DOHH2 (cell line): ENCODE results near the gene HDGFL1.

ENCODE experiments used
- H3F3A ChIP-seq: fragments of 200-600 bp; sonication (generic), shearing (Covaris generic); 2 replicates; pipeline ENCODE4 v1.6.0; 2016; ENCODE audit warnings: antibody characterized with exemption, mild to moderate bottlenecking; ENCODE audit not compliant: control insufficient read depth, insufficient read depth
- H3K27ac ChIP-seq: fragments of 200-600 bp; sonication (generic); 2 replicates; pipeline ENCODE4 v1.5.1; 2014; ENCODE audit warnings: low read depth, mild to moderate bottlenecking, low read length, moderate library complexity
- H3K27me3 ChIP-seq: fragments of 200-600 bp; sonication (generic); 2 replicates; pipeline ENCODE4 v1.6.1; 2014; ENCODE audit warnings: mild to moderate bottlenecking, low read length, mixed read lengths; ENCODE audit not compliant: control insufficient read depth
- H3K36me3 ChIP-seq: fragments of 200-600 bp; sonication (generic); 2 replicates; pipeline ENCODE4 v1.6.1; 2014; ENCODE audit warnings: mild to moderate bottlenecking, low read length, moderate library complexity, mixed read lengths; ENCODE audit not compliant: control insufficient read depth
- H3K4me1 ChIP-seq: fragments of 200-600 bp; sonication (generic); 2 replicates; pipeline ENCODE4 v1.6.1; 2014; ENCODE audit warnings: mild to moderate bottlenecking, low read length, mixed read lengths; ENCODE audit not compliant: control insufficient read depth
- H3K4me2 ChIP-seq: fragments of 200-600 bp; sonication (generic); 2 replicates; pipeline ENCODE4 v1.6.0; 2014; ENCODE audit warnings: mild to moderate bottlenecking, low read length, moderate library complexity
- H3K4me3 ChIP-seq: fragments of 200-600 bp; sonication (generic); 2 replicates; pipeline ENCODE4 v1.5.1; 2014; ENCODE audit warnings: mild to moderate bottlenecking, low read length, mixed read lengths
- H3K79me2 ChIP-seq: fragments of 200-600 bp; sonication (generic); 2 replicates; pipeline ENCODE4 v1.6.1; 2014; ENCODE audit warnings: mild to moderate bottlenecking, low read length, mixed read lengths; ENCODE audit not compliant: control insufficient read depth
- H3K9me2 ChIP-seq: fragments of 200-600 bp; sonication (generic); replicated peaks from 2 replicates; pipeline ENCODE4 v1.6.1; 2014; ENCODE audit warnings: mild to moderate bottlenecking, low read length, mixed read lengths; ENCODE audit not compliant: control insufficient read depth
- H3K9me3 ChIP-seq: fragments of 200-600 bp; sonication (generic); 2 replicates; pipeline ENCODE4 v1.6.1; 2014; ENCODE audit warnings: antibody characterized with exemption, low read length, mixed read lengths; ENCODE audit not compliant: control insufficient read depth, insufficient read depth
- H4K20me1 ChIP-seq: fragments of 200-600 bp; sonication (generic); 2 replicates; pipeline ENCODE4 v1.6.0; 2014; ENCODE audit warnings: low read depth, mild to moderate bottlenecking, antibody characterized with exemption, low read length, moderate library complexity; ENCODE audit not compliant: control insufficient read depth, insufficient read depth
- CTCF ChIP-seq: fragments of 200-600 bp; sonication (generic); IDR thresholded peaks from one replicate; pipeline ENCODE4 v1.5.1; 2014; ENCODE audit warnings: antibody characterized with exemption, mild to moderate bottlenecking, low read depth, low read length; ENCODE audit not compliant: poor library complexity, severe bottlenecking
- EZH2phosphoT487 ChIP-seq: fragments of 200-600 bp; sonication (generic); IDR thresholded peaks from 2 replicates; pipeline ENCODE4 v1.6.1; 2017; ENCODE audit warnings: borderline replicate concordance, mild to moderate bottlenecking, antibody characterized with exemption, low read length, moderate library complexity, mixed read lengths

The HDGFL1 gene

DNA sequence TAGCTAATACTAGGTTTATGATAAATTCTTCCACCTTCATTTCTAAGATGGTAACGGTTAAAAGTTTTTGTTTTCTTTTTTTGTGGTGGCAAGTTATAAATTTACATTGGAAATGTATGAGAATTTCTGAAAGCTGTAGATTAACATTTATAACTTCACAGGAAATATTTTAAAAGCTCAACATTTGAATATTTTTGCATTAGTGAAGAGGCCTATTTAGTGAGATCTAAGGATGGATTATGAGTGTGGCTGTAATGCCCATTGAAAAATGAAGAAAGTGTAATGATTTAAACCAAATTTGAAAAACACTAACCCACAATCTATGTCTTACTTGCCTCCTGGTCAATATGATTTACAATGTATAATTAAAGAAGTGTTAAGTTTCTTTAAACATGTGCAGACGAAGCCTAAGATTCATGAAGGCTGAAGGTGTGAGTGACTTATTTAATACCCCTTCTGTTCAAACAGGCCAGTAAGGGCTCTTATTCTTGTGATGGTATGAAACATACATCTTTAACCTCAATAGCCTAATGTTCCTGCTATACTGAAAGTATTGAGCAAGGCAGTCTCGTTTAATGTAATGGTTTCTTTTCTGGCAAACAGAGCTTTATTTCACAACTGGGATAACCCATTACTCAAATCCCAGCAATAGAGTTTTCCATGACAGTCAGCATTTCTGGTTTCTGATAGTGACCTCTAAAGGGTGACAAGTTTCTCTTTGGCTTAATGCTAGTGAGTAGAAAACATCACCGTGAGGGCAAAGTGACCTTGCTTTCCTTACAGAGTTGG, 13.2 kb downstream of the HDGFL1 start:
- H3K9me3 ChIP-seq = no peaks in the 10 kb centered on the region; the same call in 1 of the 2 replicates
- no peaks in the 10 kb centered on the region for H3K4me1 ChIP-seq
- no peaks in the 10 kb centered on the region for H3K27me3 ChIP-seq
- H3K4me2 ChIP-seq = no peak overlapping the region
- H3K9me2 ChIP-seq = no peaks in the 10 kb centered on the region; the same call in 1 of the 2 replicates
- no peaks in the 10 kb centered on the region for H4K20me1 ChIP-seq
- no peaks in the 10 kb centered on the region for H3F3A ChIP-seq
- TF ChIP-seq CTCF (no peak), EZH2phosphoT487 (no peak)
- no peak overlapping the region for H3K4me3 ChIP-seq
- H3K79me2 ChIP-seq = no peaks in the 10 kb centered on the region
- no peaks in the 10 kb centered on the region for H3K36me3 ChIP-seq
- H3K27ac ChIP-seq = no peak overlapping the region

DNA sequence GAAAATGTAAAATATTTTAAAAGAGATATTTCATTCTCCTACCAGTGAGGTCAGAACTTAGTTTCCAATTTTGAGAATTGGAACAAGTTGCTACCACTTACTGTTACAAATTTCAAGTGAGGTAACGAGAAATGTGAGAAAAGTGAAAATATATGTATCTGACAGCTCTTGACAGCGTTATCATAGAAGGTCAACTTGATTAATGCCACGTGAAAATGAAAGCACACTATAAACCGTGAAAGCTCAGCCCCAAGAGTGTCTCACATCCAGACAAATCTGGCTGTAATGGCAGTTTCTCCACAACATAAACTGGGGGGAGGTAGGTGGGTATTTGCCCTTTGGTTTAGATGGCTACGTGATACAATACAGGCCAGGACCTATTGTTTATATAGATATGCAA, 13.9 kb downstream of the HDGFL1 start:
- Histone ChIP-seq H3K9me2 (no peaks in the 10 kb centered on the region; the same call in 1 of the 2 replicates), H3F3A (no peaks in the 10 kb centered on the region), H3K9me3 (no peaks in the 10 kb centered on the region; the same call in 1 of the 2 replicates), H3K4me3 (no peak overlapping the region), H3K4me2 (no peak overlapping the region), H4K20me1 (no peaks in the 10 kb centered on the region), H3K27ac (no peak overlapping the region), H3K36me3 (no peaks in the 10 kb centered on the region), H3K79me2 (no peaks in the 10 kb centered on the region), H3K27me3 (no peaks in the 10 kb centered on the region), H3K4me1 (no peaks in the 10 kb centered on the region)
- TF ChIP-seq CTCF (no peak), EZH2phosphoT487 (no peak)

DNA sequence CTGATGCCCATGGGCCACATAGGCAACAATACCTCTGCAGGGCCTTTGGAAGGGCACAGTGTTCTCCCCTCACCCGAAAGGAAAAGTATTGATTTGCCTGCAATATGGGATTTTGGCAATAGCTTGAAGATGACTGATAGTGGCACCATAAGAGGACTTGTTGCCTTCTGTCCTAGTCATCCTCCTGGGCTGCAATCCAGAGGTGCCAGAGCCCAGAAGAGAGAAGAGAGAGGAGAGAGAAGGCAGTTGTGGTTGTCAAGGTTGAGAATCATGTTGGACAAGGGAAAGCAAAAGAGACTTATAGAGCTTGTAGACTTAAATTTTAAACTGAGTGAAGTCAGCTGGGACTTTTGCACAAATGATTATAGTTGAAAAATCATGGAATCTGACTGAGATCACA, 14.6 kb downstream of the HDGFL1 start:
- TF ChIP-seq CTCF (no peak), EZH2phosphoT487 (no peak)
- H3K4me2 ChIP-seq = no peak overlapping the region
- H3K9me2 ChIP-seq = no peaks in the 10 kb centered on the region; the same call in 1 of the 2 replicates
- H3K27me3 ChIP-seq = no peaks in the 10 kb centered on the region
- H3F3A ChIP-seq = no peaks in the 10 kb centered on the region
- no peaks in the 10 kb centered on the region for H4K20me1 ChIP-seq
- H3K36me3 ChIP-seq = no peaks in the 10 kb centered on the region
- H3K4me1 ChIP-seq = no peaks in the 10 kb centered on the region
- no peaks in the 10 kb centered on the region for H3K79me2 ChIP-seq
- no peaks in the 10 kb centered on the region; the same call in 1 of the 2 replicates for H3K9me3 ChIP-seq
- no peak overlapping the region for H3K27ac ChIP-seq
- H3K4me3 ChIP-seq = no peak overlapping the region
